Nephron (organoid): Measurements from ENCODE around the gene FAM149B1.
"Not testable (repeated sequence)": the region's sequence is repeated elsewhere in the genome, so short reads cannot be mapped to it uniquely, and the experiment has no call there.

Experiments
- H3K27ac Mint-ChIP-seq, 3 experiments: 2 replicates each; pipeline ENCODE4 v1.8.0; 2020; ENCODE audit warnings: mixed read lengths in 3 of 3, mild to moderate bottlenecking in 2 of 3, moderate library complexity in 1 of 3
- H3K27me3 Mint-ChIP-seq: 2 replicates; pipeline ENCODE4 v1.8.0; 2021; ENCODE audit warnings: low read depth, mild to moderate bottlenecking, moderate library complexity, mixed read lengths
- H3K36me3 Mint-ChIP-seq: 2 replicates; pipeline ENCODE4 v1.8.0; 2020; ENCODE audit warnings: low read depth, mixed read lengths
- H3K4me1 Mint-ChIP-seq: 2 replicates; pipeline ENCODE4 v1.8.0; 2020; ENCODE audit warnings: mixed read lengths
- H3K4me3 Mint-ChIP-seq, 3 experiments: 2 replicates each; pipeline ENCODE4 v1.8.0; 2020; ENCODE audit warnings: mild to moderate bottlenecking in 3 of 3, mixed read lengths in 3 of 3, moderate library complexity in 2 of 3
- H3K9me3 Mint-ChIP-seq: 2 replicates; pipeline ENCODE4 v1.8.0; 2020; ENCODE audit warnings: mixed read lengths
- TF ChIP-seq, protein P1 (sequence below), 3 experiments: fragments of 200-600 bp; sonication (generic); IDR thresholded peaks; one replicate each; pipeline ENCODE4 v1.5.0; 2021; ENCODE audit warnings: antibody characterized with exemption in 3 of 3; ENCODE audit not compliant: unreplicated experiment in 3 of 3

Gene FAM149B1

DNA sequence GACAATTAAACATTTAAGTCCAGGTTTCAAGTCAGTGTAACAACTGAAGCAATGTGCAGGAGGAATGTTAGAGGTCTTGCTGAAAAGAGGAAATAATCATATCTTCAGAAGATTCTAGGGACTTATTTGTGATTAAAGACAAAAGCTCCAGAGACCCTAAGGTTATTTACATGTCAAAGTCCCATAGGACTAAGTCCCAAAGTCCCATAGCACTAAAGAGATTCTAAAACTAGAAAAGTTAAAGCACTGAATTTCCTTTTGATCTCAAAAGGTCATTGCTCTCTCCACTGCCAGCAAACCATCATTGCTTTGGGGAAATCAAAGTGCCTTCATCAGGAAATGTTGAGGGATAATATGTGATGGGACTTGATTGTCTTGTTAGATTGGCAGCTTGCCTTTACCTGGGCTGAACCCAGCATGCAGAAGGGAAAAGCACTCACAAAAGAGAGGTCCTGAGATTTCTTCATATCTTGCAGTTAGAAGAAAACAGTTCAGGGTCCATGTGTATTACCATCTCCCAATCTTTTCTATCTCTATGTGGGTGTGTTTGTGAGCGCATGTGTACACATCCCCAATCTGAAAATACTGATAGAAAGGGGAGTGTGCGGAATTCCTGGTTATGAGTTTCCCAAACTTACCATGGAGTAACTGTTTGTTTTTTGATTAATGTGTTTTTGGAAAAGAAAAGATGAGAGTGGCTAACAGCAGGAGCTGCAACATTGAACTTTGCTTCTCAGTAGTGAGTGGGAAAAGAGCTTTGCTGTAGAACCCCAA, 35.8 kb upstream of the FAM149B1 start:
- no peak overlapping the region for H3K4me3 Mint-ChIP-seq
- peaks cover 65% of the 10 kb centered on the region for H3K36me3 Mint-ChIP-seq
- H3K27ac Mint-ChIP-seq = peak overlapping the region in 1 of 3 experiments; percentile 21
- H3K4me1 Mint-ChIP-seq = no peaks in the 10 kb centered on the region
- no peaks in the 10 kb centered on the region for H3K27me3 Mint-ChIP-seq
- no peaks in the 10 kb centered on the region for H3K9me3 Mint-ChIP-seq
- TF ChIP-seq, protein P1, sequence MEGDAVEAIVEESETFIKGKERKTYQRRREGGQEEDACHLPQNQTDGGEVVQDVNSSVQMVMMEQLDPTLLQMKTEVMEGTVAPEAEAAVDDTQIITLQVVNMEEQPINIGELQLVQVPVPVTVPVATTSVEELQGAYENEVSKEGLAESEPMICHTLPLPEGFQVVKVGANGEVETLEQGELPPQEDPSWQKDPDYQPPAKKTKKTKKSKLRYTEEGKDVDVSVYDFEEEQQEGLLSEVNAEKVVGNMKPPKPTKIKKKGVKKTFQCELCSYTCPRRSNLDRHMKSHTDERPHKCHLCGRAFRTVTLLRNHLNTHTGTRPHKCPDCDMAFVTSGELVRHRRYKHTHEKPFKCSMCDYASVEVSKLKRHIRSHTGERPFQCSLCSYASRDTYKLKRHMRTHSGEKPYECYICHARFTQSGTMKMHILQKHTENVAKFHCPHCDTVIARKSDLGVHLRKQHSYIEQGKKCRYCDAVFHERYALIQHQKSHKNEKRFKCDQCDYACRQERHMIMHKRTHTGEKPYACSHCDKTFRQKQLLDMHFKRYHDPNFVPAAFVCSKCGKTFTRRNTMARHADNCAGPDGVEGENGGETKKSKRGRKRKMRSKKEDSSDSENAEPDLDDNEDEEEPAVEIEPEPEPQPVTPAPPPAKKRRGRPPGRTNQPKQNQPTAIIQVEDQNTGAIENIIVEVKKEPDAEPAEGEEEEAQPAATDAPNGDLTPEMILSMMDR (IDR thresholded peaks at IDR 0.05; ENCODE audit: unreplicated experiment in 3 of 3) = no peak

DNA sequence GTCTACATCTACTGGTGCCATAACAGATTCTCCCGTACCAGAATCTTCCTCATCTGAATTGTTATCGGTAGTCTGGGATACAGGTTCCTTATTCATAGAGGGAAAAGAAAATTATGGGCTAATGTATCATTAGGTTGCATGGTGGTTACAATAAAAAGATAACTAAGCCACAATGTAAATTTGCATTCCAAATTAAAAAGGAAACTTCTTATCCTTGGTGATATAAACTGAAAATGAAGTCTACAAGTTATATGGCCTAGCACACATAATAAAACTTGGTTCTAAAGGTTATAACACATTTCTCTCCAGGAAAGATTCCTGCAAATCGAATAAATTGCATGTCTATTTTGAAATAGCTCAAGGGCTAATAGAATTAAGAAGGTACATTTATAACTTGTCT, 33.2 kb upstream of the FAM149B1 start:
- H3K36me3 Mint-ChIP-seq = peaks cover 76% of the 10 kb centered on the region
- no peaks in the 10 kb centered on the region for H3K4me1 Mint-ChIP-seq
- no peak overlapping the region for H3K27ac Mint-ChIP-seq
- no peaks in the 10 kb centered on the region for H3K9me3 Mint-ChIP-seq
- H3K4me3 Mint-ChIP-seq = no peak overlapping the region
- H3K27me3 Mint-ChIP-seq = no peaks in the 10 kb centered on the region
- TF ChIP-seq, protein P1 (IDR thresholded peaks at IDR 0.05; ENCODE audit: unreplicated experiment in 3 of 3) = no peak

DNA sequence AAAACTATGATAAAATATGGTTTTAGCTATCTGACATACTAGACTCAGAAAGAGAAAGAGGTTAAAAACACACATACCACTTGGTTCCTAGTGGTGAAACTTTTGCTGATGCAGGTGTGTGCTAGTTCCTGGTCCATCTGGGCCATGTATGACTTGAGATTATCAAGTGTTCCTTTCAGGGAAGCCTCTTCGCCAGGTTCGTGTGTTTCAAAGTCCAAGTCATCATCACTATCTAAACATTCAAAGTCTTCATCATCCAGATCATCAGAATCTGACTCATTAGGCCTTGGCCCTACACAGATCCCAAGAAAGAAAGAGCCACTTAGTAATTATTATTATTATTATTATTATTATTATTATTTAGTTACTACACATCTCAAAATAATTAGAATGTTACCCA, 31.3 kb upstream of the FAM149B1 start:
- no peaks in the 10 kb centered on the region for H3K9me3 Mint-ChIP-seq
- no peak overlapping the region for H3K4me3 Mint-ChIP-seq
- TF ChIP-seq, protein P1 (IDR thresholded peaks at IDR 0.05; ENCODE audit: unreplicated experiment in 3 of 3) = no peak
- H3K36me3 Mint-ChIP-seq = peaks cover 70% of the 10 kb centered on the region
- H3K4me1 Mint-ChIP-seq = no peaks in the 10 kb centered on the region
- no peak overlapping the region for H3K27ac Mint-ChIP-seq
- no peaks in the 10 kb centered on the region for H3K27me3 Mint-ChIP-seq

DNA sequence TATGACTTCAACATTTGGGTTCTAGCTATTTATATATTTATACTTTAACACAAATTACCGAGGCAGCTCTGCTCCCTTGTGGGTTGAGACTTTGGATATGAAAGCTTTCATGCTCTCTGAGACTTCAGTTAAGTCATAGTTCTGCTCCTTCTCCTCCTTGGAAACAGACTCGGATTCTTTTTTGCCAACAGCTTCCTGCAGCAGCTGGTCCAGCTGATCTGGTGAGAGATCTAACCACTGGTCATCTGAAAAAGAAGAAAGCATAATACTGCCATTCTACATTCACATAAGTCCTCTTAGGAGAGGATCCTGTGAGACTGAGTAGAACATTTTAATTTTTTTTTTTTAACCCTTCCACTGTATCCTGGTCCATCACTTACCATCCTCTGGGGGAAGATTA, 28.7 kb upstream of the FAM149B1 start:
- H3K9me3 Mint-ChIP-seq = no peaks in the 10 kb centered on the region
- H3K4me1 Mint-ChIP-seq = no peaks in the 10 kb centered on the region
- no peak overlapping the region for H3K27ac Mint-ChIP-seq
- H3K27me3 Mint-ChIP-seq = no peaks in the 10 kb centered on the region
- H3K4me3 Mint-ChIP-seq = no peak overlapping the region
- H3K36me3 Mint-ChIP-seq = peaks cover 63% of the 10 kb centered on the region
- TF ChIP-seq, protein P1 (IDR thresholded peaks at IDR 0.05; ENCODE audit: unreplicated experiment in 3 of 3) = no peak

DNA sequence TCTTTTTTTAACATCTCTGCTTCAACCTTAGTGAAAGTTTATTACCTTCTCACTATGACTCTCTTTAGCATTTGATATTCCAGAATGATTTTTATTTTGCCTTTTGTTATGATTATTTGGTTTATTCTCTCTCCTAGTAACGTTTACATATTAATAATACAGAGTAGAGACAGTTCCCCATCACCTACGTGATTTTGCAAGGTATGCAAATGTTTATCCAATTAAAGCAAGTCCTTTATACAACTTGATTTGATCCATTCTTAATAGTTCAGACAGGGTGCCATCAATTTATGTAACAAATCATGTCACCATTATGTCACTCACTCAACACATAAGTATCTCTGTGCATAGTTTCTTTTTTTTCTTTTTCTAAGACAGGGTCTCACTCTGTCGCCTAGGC, 26.3 kb upstream of the FAM149B1 start:
- Mint-ChIP-seq H3K27ac (no peak overlapping the region), H3K4me1 (no peaks in the 10 kb centered on the region), H3K36me3 (peaks cover 62% of the 10 kb centered on the region), H3K4me3 (no peak overlapping the region), H3K9me3 (no peaks in the 10 kb centered on the region), H3K27me3 (no peaks in the 10 kb centered on the region)
- TF ChIP-seq, protein P1 (IDR thresholded peaks at IDR 0.05; ENCODE audit: unreplicated experiment in 3 of 3) = no peak

DNA sequence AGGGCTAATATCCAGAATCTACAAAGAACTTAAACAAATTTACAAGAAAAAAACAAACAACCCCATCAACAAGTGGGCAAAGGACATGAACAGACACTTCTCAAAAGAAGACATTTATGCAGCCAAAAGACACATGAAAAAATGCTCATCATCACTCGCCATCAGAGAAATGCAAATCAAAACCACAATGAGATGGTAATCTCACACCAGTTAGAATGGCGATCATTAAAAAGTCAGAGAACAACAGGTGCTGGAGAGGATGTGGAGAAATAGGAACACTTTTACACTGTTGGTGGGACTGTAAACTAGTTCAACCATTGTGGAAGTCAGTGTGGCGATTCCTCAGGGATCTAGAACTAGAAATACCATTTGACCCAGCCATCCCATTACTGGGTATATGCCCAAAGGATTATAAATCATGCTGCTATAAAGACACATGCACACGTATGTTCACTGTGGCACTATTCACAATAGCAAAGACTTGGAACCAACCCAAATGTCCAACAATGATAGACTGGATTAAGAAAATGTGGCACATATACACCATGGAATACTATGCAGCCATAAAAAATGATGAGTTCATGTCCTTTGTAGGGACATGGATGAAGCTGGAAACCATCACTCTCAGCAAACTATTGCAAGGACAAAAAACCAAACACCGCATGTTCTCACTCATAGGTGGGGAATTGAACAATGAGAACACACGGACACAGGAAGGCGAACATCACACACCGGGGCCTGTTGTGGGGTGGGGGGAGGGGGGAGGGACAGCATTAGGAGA, 17.1 kb upstream of the FAM149B1 start:
- H3K4me1 Mint-ChIP-seq, H3K9me3 Mint-ChIP-seq, H3K27me3 Mint-ChIP-seq, H3K4me3 Mint-ChIP-seq, H3K27ac Mint-ChIP-seq: not testable (repeated sequence)
- peaks cover 63% of the 10 kb centered on the region for H3K36me3 Mint-ChIP-seq
